ENCODE results near the gene ZG16.
"Not testable (repeated sequence)": the region's sequence is repeated elsewhere in the genome, so short reads cannot be mapped to it uniquely, and the experiment has no call there.

The ZG16 gene

GRCh38 chr16:29753516-29753915 lies 24.5 kb upstream of the ZG16 start:
- no peak for FAIRE-seq

GRCh38 chr16:29756654-29757053 lies 21.4 kb upstream of the ZG16 start:
- no peak for FAIRE-seq

GRCh38 chr16:29757086-29757485 lies 21.0 kb upstream of the ZG16 start:
- FAIRE-seq: not testable (repeated sequence)

GRCh38 chr16:29757950-29758466 lies 20.0 kb upstream of the ZG16 start:
- FAIRE-seq: no peak

GRCh38 chr16:29760567-29761279 lies 17.3 kb upstream of the ZG16 start:
- FAIRE-seq: no peak

- FAIRE-seq: not testable (repeated sequence)
Observed at GRCh38 chr16:29761280-29761651, 16.8 kb upstream of the ZG16 start.

- no peak for FAIRE-seq
Observed at GRCh38 chr16:29761882-29762281, 16.2 kb upstream of the ZG16 start.

GRCh38 chr16:29763326-29763725 lies 14.7 kb upstream of the ZG16 start:
- no peak for FAIRE-seq

- FAIRE-seq: no peak
Observed at GRCh38 chr16:29765167-29766032, 12.7 kb upstream of the ZG16 start.

GRCh38 chr16:29766571-29766970 lies 11.5 kb upstream of the ZG16 start:
- FAIRE-seq: no peak

- FAIRE-seq: no peak
Observed at GRCh38 chr16:29767062-29767461, 11.0 kb upstream of the ZG16 start.

- no peak for FAIRE-seq
Observed at GRCh38 chr16:29769507-29769906, 8.5 kb upstream of the ZG16 start.

- FAIRE-seq: no peak
Observed at GRCh38 chr16:29770250-29770929, 7.7 kb upstream of the ZG16 start.

GRCh38 chr16:29772330-29772729 lies 5.7 kb upstream of the ZG16 start:
- not testable (repeated sequence) for FAIRE-seq

- no peak for FAIRE-seq
Observed at GRCh38 chr16:29774730-29775129, 3.3 kb upstream of the ZG16 start.

- no peak for FAIRE-seq
Observed at GRCh38 chr16:29775742-29776408, 2.2 kb upstream of the ZG16 start.

GRCh38 chr16:29779474-29779873 lies 1.4 kb downstream of the ZG16 start:
- no peak for FAIRE-seq

GRCh38 chr16:29783094-29783953 lies 5.3 kb downstream of the ZG16 start:
- FAIRE-seq: not testable (repeated sequence)

- no peak for FAIRE-seq
Observed at GRCh38 chr16:29784157-29784556, 6.1 kb downstream of the ZG16 start.

- no peak for FAIRE-seq
Observed at GRCh38 chr16:29784901-29785500, 6.9 kb downstream of the ZG16 start.

- not testable (repeated sequence) for FAIRE-seq
Observed at GRCh38 chr16:29787155-29787554, 9.1 kb downstream of the ZG16 start.

Data from G401.6 (cell line).